ENCODE data around the gene FAM185A. TPM values are rescaled to one million over a fixed set of nuclear protein-coding genes. Genes with fewer than 3 reads are reported as not detected.

FAM185A gene
- polyA plus RNA-seq, 1 of the 3 experiments (the other 2 are of a cell fraction) = 12.8 TPM

GRCh38 chr7:102840404-102840803 is 91.6 kb downstream of the FAM185A start:
- 83% methylated on average over 3 of the region's 3 CpGs for WGBS (ENCODE audit: low lambda C conversion rate)
- no peak for DNase-seq
- TF ChIP-seq PBX3 (IDR thresholded peaks at IDR 0.05) (no peak), RXRA (IDR thresholded peaks at IDR 0.05; ENCODE audit: borderline replicate concordance, low read depth) (no peak), NFIC (IDR thresholded peaks at IDR 0.05; ENCODE audit: borderline replicate concordance) (no peak), FOSL2 (IDR thresholded peaks at IDR 0.05; ENCODE audit: borderline replicate concordance, low read depth) (no peak), EP300 (IDR thresholded peaks at IDR 0.05; ENCODE audit: borderline replicate concordance in 1 of 2, low read depth in 1 of 2, low read length in 1 of 2) (no peak), RCOR1 (IDR thresholded peaks at IDR 0.05; ENCODE audit: low read length) (no peak), REST (IDR thresholded peaks at IDR 0.05; ENCODE audit: low read depth, low read length) (no peak), TCF12 (IDR thresholded peaks at IDR 0.05) (no peak), MAX (IDR thresholded peaks at IDR 0.05; ENCODE audit: low read depth) (no peak), YY1 (IDR thresholded peaks at IDR 0.05; ENCODE audit: low read depth) (no peak), CTCF (IDR thresholded peaks at IDR 0.05) (no peak), FOXM1 (IDR thresholded peaks at IDR 0.05; ENCODE audit: low read depth) (no peak), RAD21 (IDR thresholded peaks at IDR 0.05; ENCODE audit: low read length) (no peak)
- no peak overlapping the region for H2AFZ ChIP-seq (ENCODE audit: low read depth)
- POLR2A ChIA-PET = no interaction called here
- H3F3A ChIP-seq (replicated peaks; ENCODE audit: insufficient read depth) = peaks cover 13% of the 10 kb centered on the region
- H3K4me1 ChIP-seq (ENCODE audit: control insufficient read depth in 1 of 2, insufficient read depth in 2 of 2, low read depth in 1 of 2, low read length in 1 of 2) = peaks cover 2 to 18% of the 10 kb centered on the region in 2 experiments
- no peak overlapping the region for H3K27ac ChIP-seq (ENCODE audit: low read depth in 2 of 2, low read length in 1 of 2)
- H3K4me3 ChIP-seq (ENCODE audit: low read depth in 2 of 2, low read length in 1 of 2) = no peak overlapping the region
- H3K4me2 ChIP-seq = no peak overlapping the region
- H3K36me3 ChIP-seq (replicated peaks in 1 of 2; ENCODE audit: control insufficient read depth in 1 of 2, insufficient read depth in 2 of 2, low read length in 1 of 2) = no peaks in the 10 kb centered on the region
- H4K20me1 ChIP-seq (ENCODE audit: insufficient read depth) = no peaks in the 10 kb centered on the region
- H3K9ac ChIP-seq = no peak overlapping the region
- no peaks in the 10 kb centered on the region for H3K79me2 ChIP-seq (ENCODE audit: insufficient read depth)
- H3K9me2 ChIP-seq = no peaks in the 10 kb centered on the region
- no peaks in the 10 kb centered on the region for H3K9me3 ChIP-seq
- no peaks in the 10 kb centered on the region for H3K27me3 ChIP-seq (ENCODE audit: insufficient read depth)
- CTCF ChIA-PET = no interaction called here

All from SK-N-SH (cell line).